Loucy (cell line): ENCODE results near the gene HSD17B8.

Experiments used
- CTCF ChIP-seq: fragments of 200-600 bp; sonication (generic); conservative IDR thresholded peaks from 2 replicates; pipeline ENCODE4 v1.5.1; 2014; ENCODE audit warnings: mild to moderate bottlenecking, antibody characterized with exemption, low read length
- EZH2phosphoT487 ChIP-seq: fragments of 200-600 bp; IDR thresholded peaks from 2 replicates; pipeline ENCODE4 v1.6.1; 2018; ENCODE audit warnings: antibody characterized with exemption, mild to moderate bottlenecking, moderate library complexity, borderline replicate concordance

- TF ChIP-seq CTCF (no peak), EZH2phosphoT487 (no peak)
These were observed 33.2 kb upstream of the HSD17B8 start for GRCh38 chr6:33171016-33171879.
